GM12878 (cell line): Measurements from ENCODE around the gene TSFM. TPM values are rescaled to one million over a fixed set of nuclear protein-coding genes. Genes with fewer than 3 reads are reported as not detected.
A peak's percentile ranks its signal among the peaks of the same experiment; 100 is the strongest.

Source experiments
- ATF7 ChIP-seq: fragments of 450-650 bp; IDR thresholded peaks from 2 replicates; pipeline ENCODE4 v1.6.1; 2016; ENCODE audit warnings: low read depth, mild to moderate bottlenecking
- CHD1 ChIP-seq: IDR thresholded peaks from 2 replicates; pipeline ENCODE4 v1.6.1; 2012; ENCODE audit warnings: low read depth, low read length, improper control_type of control experiment
- ELK1 ChIP-seq: IDR thresholded peaks from 2 replicates; pipeline ENCODE4 v1.6.1; 2012; ENCODE audit warnings: low read depth, low read length, improper control_type of control experiment
- KLF5 ChIP-seq: fragments of 450-650 bp; IDR thresholded peaks from 2 replicates; pipeline ENCODE4 v1.6.1; 2014; ENCODE audit warnings: mild to moderate bottlenecking; ENCODE audit not compliant: partially characterized antibody
- MYB ChIP-seq: fragments of 150-350 bp; IDR thresholded peaks from 2 replicates; pipeline ENCODE4 v1.6.1; 2014; ENCODE audit warnings: mild to moderate bottlenecking, low read depth, low read length, borderline replicate concordance
- NBN ChIP-seq: fragments of 450-650 bp; IDR thresholded peaks from 2 replicates; pipeline ENCODE4 v1.6.1; 2016
- PAX5 ChIP-seq: IDR thresholded peaks from 2 replicates; pipeline ENCODE4 v1.6.1; 2011; ENCODE audit warnings: low read depth, low read length, borderline replicate concordance
- POLR2AphosphoS2 ChIP-seq: IDR thresholded peaks from 2 replicates; pipeline ENCODE4 v1.6.1; 2011; ENCODE audit warnings: low read depth, mild to moderate bottlenecking, low read length, improper control_type of control experiment, moderate library complexity
- POLR2AphosphoS5 ChIP-seq: IDR thresholded peaks from 2 replicates; pipeline ENCODE4 v1.6.1; 2011; ENCODE audit warnings: mild to moderate bottlenecking, low read length, inconsistent platforms
- RAD21 ChIP-seq: IDR thresholded peaks from 2 replicates; pipeline ENCODE4 v1.6.1; 2011; ENCODE audit warnings: mild to moderate bottlenecking, low read depth, low read length, moderate library complexity; ENCODE audit not compliant: insufficient read depth
- RELA ChIP-seq: fragments of 450-650 bp; IDR thresholded peaks from 2 replicates; pipeline ENCODE4 v1.8.0; 2014; ENCODE audit warnings: borderline replicate concordance; ENCODE audit not compliant: partially characterized antibody
- SPI1 ChIP-seq: IDR thresholded peaks from 2 replicates; pipeline ENCODE4 v1.6.1; 2011; ENCODE audit warnings: low read depth, mild to moderate bottlenecking, low read length, moderate library complexity, borderline replicate concordance; ENCODE audit not compliant: insufficient read depth
- TAF1 ChIP-seq: IDR thresholded peaks from 2 replicates; pipeline ENCODE4 v1.6.1; 2011; ENCODE audit warnings: mild to moderate bottlenecking, low read depth, low read length, borderline replicate concordance
- TCF7 ChIP-seq: IDR thresholded peaks from 2 replicates; pipeline ENCODE4 v1.6.1; 2014; ENCODE audit warnings: antibody characterized with exemption, borderline replicate concordance
- ZNF622 ChIP-seq: fragments of 450-650 bp; IDR thresholded peaks from 2 replicates; pipeline ENCODE4 v1.6.1; 2017; ENCODE audit warnings: mild to moderate bottlenecking, inconsistent platforms
- ZNF687 ChIP-seq: fragments of 450-650 bp; IDR thresholded peaks from 2 replicates; pipeline ENCODE4 v1.6.1; 2017; ENCODE audit warnings: mild to moderate bottlenecking, moderate library complexity
- polyA plus RNA-seq, 11 experiments: library from polyadenylated mRNA; depleted of rRNA in 4 of 11; unstranded in 6 of 11; stranded (reverse) in 5 of 11; fragments of >200 nt; fragmentation: Nextera tagmentation in 4 of 11; fragmentation: Illumina TruSeq in 1 of 11; extraction: Ambion mirVana in 4 of 11; extraction: Trizol in 1 of 11; gene quantifications; 1 replicate in 1 of 11; 2 replicates in 10 of 11; pipeline versions ENCODE4 v1.2.1 to v1.2.3, GENCODE V29; 2011 to 2016; ENCODE audit warnings: inconsistent platforms in 2 of 11, missing spikeins in 2 of 11, low read depth in 1 of 11
- total RNA-seq, 4 experiments: library from RNA; depleted of rRNA in 3 of 4; stranded (reverse); fragments of >200 nt in 3 of 4; fragmentation: Illumina TruSeq in 1 of 4; extraction: Trizol in 1 of 4; gene quantifications; 2 replicates each; pipeline versions ENCODE4 v1.2.1 to v1.2.3, GENCODE V29; 2013 to 2021
- TF ChIP-seq, protein P1 (sequence below): fragments of 150-350 bp; IDR thresholded peaks from 2 replicates; pipeline ENCODE4 v1.6.1; 2014; ENCODE audit warnings: mild to moderate bottlenecking, low read depth, low read length
- TF ChIP-seq, protein P2 (sequence below): IDR thresholded peaks from 2 replicates; pipeline ENCODE4 v1.6.1; 2011; ENCODE audit warnings: low read depth, low read length, improper control_type of control experiment, borderline replicate concordance

TSFM gene
- total and polyA plus RNA-seq, 10 of the 15 experiments (the other 5 are each of a cell fraction or from before 2014, with no cell fraction given), result 36.7 to 132 (median 45.6) TPM

- TF ChIP-seq ELK1 (no peak), POLR2AphosphoS5 (no peak), TCF7 (no peak), TAF1 (no peak), ZNF687 (peak; percentile 39; the same call in 1 of the 2 replicates), RELA (no peak), MYB (no peak), ATF7 (0 out of 2 replicates have a peak, but pooled peaks have one; percentile 21), NBN (peak; percentile 29; the same call in 1 of the 2 replicates), RAD21 (peak; percentile 54), CHD1 (no peak), POLR2AphosphoS2 (0 out of 2 replicates have a peak, but pooled peaks have one; percentile 38), ZNF622 (no peak), SPI1 (no peak), PAX5 (0 out of 2 replicates have a peak, but pooled peaks have one; percentile 4), KLF5 (no peak)
- TF ChIP-seq, protein P1, sequence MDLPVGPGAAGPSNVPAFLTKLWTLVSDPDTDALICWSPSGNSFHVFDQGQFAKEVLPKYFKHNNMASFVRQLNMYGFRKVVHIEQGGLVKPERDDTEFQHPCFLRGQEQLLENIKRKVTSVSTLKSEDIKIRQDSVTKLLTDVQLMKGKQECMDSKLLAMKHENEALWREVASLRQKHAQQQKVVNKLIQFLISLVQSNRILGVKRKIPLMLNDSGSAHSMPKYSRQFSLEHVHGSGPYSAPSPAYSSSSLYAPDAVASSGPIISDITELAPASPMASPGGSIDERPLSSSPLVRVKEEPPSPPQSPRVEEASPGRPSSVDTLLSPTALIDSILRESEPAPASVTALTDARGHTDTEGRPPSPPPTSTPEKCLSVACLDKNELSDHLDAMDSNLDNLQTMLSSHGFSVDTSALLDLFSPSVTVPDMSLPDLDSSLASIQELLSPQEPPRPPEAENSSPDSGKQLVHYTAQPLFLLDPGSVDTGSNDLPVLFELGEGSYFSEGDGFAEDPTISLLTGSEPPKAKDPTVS, result no peak
- TF ChIP-seq, protein P2, sequence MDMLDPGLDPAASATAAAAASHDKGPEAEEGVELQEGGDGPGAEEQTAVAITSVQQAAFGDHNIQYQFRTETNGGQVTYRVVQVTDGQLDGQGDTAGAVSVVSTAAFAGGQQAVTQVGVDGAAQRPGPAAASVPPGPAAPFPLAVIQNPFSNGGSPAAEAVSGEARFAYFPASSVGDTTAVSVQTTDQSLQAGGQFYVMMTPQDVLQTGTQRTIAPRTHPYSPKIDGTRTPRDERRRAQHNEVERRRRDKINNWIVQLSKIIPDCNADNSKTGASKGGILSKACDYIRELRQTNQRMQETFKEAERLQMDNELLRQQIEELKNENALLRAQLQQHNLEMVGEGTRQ, result no peak
These were observed 40.5 kb upstream of the TSFM start (continued) for GRCh38 chr12:57741844-57742738.
